K562 (cell line): Measurements from ENCODE around the gene ZDHHC24. TPM values are rescaled to one million over a fixed set of nuclear protein-coding genes. Genes with fewer than 3 reads are reported as not detected.

ENCODE experiments used
- ELF2 ChIP-seq: fragments of 250-450 bp; sonication (Bioruptor Pico); IDR thresholded peaks from 2 replicates; pipeline ENCODE4 v1.5.0; 2021; ENCODE audit warnings: mild to moderate bottlenecking
- GABPB1 ChIP-seq: sonication (generic); formaldehyde crosslinking; IDR thresholded peaks from 2 replicates; pipeline ENCODE4 v1.8.0; 2022; ENCODE audit warnings: mild to moderate bottlenecking, missing genetic modification reagents
- KLF1 ChIP-seq: fragments of 450-650 bp; IDR thresholded peaks from 2 replicates; pipeline ENCODE4 v1.6.1; 2016; ENCODE audit warnings: missing genetic modification characterization, missing compliant biosample characterization
- MCM5 ChIP-seq: fragments of 450-650 bp; IDR thresholded peaks from 2 replicates; pipeline ENCODE4 v1.6.1; 2016; ENCODE audit warnings: low read depth
- MCM7 ChIP-seq, 2 experiments: fragments of 450-650 bp; IDR thresholded peaks; 2 replicates each; pipeline ENCODE4 v1.6.1; 2016 to 2018
- NFXL1 ChIP-seq: fragments of 450-650 bp; formaldehyde crosslinking; IDR thresholded peaks from 2 replicates; pipeline ENCODE4 v1.4.0; 2021; ENCODE audit warnings: mild to moderate bottlenecking
- PRPF4 ChIP-seq: fragments of 200-400 bp; formaldehyde crosslinking; IDR thresholded peaks from one replicate; pipeline ENCODE4 v1.6.1; 2017; ENCODE audit warnings: low read length, low read depth, mild to moderate bottlenecking; ENCODE audit not compliant: insufficient read depth, poor library complexity, severe bottlenecking
- ZBTB34 ChIP-seq: fragments of 250-450 bp; sonication (Bioruptor Pico); IDR thresholded peaks from 2 replicates; pipeline ENCODE4 v1.8.0; 2021; ENCODE audit warnings: mild to moderate bottlenecking, moderate library complexity
- ZNF778 ChIP-seq: fragments of 450-650 bp; formaldehyde crosslinking; IDR thresholded peaks from 2 replicates; pipeline ENCODE4 v1.4.0; 2020; ENCODE audit warnings: mild to moderate bottlenecking, moderate library complexity
- polyA plus RNA-seq, 8 experiments: library from polyadenylated mRNA; depleted of rRNA in 4 of 8; stranded (reverse) in 5 of 8; unstranded in 3 of 8; fragments of >200 nt; fragmentation: Nextera tagmentation in 2 of 8; fragmentation: Illumina TruSeq in 1 of 8; extraction: Ambion mirVana in 2 of 8; extraction: Trizol in 1 of 8; gene quantifications; 2 replicates each; pipeline versions ENCODE4 v1.2.1 to v1.2.3, GENCODE V29; 2011 to 2014; ENCODE audit warnings: inconsistent platforms in 1 of 8, missing spikeins in 1 of 8
- total RNA-seq, 7 experiments: library from RNA; depleted of rRNA in 6 of 7; stranded (reverse); fragments of >200 nt in 6 of 7; fragmentation: Illumina TruSeq in 2 of 7; extraction: Trizol in 2 of 7; gene quantifications; 2 replicates each; pipeline versions ENCODE4 v1.2.1 to v1.2.3, GENCODE V29; 2011 to 2021; ENCODE audit warnings: low replicate concordance in 1 of 7
- TF ChIP-seq, protein P1 (sequence below): fragments of 450-650 bp; IDR thresholded peaks from 2 replicates; pipeline ENCODE4 v1.6.1; 2016; ENCODE audit warnings: mild to moderate bottlenecking, moderate library complexity

ZDHHC24 gene
- total and polyA plus RNA-seq, 9 of the 15 experiments (the other 6 are each of a cell fraction or from before 2014, with no cell fraction given) = 0.45 to 11.2 (median 2.7) TPM

- no peak for TF ChIP-seq MCM5
- TF ChIP-seq MCM7 (IDR thresholded peaks at IDR 0.05) = no peak
- TF ChIP-seq GABPB1 (CRISPR knock-in tag) = peak; percentile 92
- TF ChIP-seq NFXL1 = no peak
- TF ChIP-seq ZBTB34 = no peak
- TF ChIP-seq KLF1 = peak; percentile 74; the same call in 1 of the 2 replicates
- TF ChIP-seq, protein P1, sequence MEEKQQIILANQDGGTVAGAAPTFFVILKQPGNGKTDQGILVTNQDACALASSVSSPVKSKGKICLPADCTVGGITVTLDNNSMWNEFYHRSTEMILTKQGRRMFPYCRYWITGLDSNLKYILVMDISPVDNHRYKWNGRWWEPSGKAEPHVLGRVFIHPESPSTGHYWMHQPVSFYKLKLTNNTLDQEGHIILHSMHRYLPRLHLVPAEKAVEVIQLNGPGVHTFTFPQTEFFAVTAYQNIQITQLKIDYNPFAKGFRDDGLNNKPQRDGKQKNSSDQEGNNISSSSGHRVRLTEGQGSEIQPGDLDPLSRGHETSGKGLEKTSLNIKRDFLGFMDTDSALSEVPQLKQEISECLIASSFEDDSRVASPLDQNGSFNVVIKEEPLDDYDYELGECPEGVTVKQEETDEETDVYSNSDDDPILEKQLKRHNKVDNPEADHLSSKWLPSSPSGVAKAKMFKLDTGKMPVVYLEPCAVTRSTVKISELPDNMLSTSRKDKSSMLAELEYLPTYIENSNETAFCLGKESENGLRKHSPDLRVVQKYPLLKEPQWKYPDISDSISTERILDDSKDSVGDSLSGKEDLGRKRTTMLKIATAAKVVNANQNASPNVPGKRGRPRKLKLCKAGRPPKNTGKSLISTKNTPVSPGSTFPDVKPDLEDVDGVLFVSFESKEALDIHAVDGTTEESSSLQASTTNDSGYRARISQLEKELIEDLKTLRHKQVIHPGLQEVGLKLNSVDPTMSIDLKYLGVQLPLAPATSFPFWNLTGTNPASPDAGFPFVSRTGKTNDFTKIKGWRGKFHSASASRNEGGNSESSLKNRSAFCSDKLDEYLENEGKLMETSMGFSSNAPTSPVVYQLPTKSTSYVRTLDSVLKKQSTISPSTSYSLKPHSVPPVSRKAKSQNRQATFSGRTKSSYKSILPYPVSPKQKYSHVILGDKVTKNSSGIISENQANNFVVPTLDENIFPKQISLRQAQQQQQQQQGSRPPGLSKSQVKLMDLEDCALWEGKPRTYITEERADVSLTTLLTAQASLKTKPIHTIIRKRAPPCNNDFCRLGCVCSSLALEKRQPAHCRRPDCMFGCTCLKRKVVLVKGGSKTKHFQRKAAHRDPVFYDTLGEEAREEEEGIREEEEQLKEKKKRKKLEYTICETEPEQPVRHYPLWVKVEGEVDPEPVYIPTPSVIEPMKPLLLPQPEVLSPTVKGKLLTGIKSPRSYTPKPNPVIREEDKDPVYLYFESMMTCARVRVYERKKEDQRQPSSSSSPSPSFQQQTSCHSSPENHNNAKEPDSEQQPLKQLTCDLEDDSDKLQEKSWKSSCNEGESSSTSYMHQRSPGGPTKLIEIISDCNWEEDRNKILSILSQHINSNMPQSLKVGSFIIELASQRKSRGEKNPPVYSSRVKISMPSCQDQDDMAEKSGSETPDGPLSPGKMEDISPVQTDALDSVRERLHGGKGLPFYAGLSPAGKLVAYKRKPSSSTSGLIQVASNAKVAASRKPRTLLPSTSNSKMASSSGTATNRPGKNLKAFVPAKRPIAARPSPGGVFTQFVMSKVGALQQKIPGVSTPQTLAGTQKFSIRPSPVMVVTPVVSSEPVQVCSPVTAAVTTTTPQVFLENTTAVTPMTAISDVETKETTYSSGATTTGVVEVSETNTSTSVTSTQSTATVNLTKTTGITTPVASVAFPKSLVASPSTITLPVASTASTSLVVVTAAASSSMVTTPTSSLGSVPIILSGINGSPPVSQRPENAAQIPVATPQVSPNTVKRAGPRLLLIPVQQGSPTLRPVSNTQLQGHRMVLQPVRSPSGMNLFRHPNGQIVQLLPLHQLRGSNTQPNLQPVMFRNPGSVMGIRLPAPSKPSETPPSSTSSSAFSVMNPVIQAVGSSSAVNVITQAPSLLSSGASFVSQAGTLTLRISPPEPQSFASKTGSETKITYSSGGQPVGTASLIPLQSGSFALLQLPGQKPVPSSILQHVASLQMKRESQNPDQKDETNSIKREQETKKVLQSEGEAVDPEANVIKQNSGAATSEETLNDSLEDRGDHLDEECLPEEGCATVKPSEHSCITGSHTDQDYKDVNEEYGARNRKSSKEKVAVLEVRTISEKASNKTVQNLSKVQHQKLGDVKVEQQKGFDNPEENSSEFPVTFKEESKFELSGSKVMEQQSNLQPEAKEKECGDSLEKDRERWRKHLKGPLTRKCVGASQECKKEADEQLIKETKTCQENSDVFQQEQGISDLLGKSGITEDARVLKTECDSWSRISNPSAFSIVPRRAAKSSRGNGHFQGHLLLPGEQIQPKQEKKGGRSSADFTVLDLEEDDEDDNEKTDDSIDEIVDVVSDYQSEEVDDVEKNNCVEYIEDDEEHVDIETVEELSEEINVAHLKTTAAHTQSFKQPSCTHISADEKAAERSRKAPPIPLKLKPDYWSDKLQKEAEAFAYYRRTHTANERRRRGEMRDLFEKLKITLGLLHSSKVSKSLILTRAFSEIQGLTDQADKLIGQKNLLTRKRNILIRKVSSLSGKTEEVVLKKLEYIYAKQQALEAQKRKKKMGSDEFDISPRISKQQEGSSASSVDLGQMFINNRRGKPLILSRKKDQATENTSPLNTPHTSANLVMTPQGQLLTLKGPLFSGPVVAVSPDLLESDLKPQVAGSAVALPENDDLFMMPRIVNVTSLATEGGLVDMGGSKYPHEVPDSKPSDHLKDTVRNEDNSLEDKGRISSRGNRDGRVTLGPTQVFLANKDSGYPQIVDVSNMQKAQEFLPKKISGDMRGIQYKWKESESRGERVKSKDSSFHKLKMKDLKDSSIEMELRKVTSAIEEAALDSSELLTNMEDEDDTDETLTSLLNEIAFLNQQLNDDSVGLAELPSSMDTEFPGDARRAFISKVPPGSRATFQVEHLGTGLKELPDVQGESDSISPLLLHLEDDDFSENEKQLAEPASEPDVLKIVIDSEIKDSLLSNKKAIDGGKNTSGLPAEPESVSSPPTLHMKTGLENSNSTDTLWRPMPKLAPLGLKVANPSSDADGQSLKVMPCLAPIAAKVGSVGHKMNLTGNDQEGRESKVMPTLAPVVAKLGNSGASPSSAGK = peak; percentile 52; the same call in 1 of the 2 replicates
- TF ChIP-seq ELF2 (CRISPR knock-in tag) = peak; percentile 97
- no peak for TF ChIP-seq PRPF4
- TF ChIP-seq ZNF778 (CRISPR knock-in tag) = no peak
Observed at GRCh38 chr11:66480117-66480938, 65.5 kb downstream of the ZDHHC24 start, which contains the start of gene DPP3 (continued).
